GM23338 (cell line): ENCODE data around the gene DSE.

Experiments
- CTCF ChIP-seq, 2 experiments: fragments of 200-600 bp in 1 of 2; sonication (generic) in 1 of 2; conservative IDR thresholded peaks; 2 replicates each; pipeline versions ENCODE4 v1.5.1 to v1.6.1; 2016 to 2017; ENCODE audit warnings: antibody characterized with exemption in 2 of 2, low read depth in 2 of 2, mild to moderate bottlenecking in 2 of 2, moderate library complexity in 1 of 2
- EZH2 ChIP-seq: fragments of 200-600 bp; sonication (generic); IDR thresholded peaks from one replicate; pipeline ENCODE4 v1.8.0; 2017; ENCODE audit warnings: antibody characterized with exemption, mild to moderate bottlenecking, low read depth; ENCODE audit not compliant: unreplicated experiment
- EZH2phosphoT487 ChIP-seq: fragments of 200-600 bp; sonication (generic); IDR thresholded peaks from one replicate; pipeline ENCODE4 v1.8.1; 2018; ENCODE audit warnings: antibody characterized with exemption; ENCODE audit not compliant: unreplicated experiment
- JUNB ChIP-seq: IDR thresholded peaks from one replicate; pipeline ENCODE4 v1.6.1; 2016; ENCODE audit warnings: antibody characterized with exemption; ENCODE audit not compliant: unreplicated experiment
- NANOG ChIP-seq: IDR thresholded peaks from 2 replicates; pipeline ENCODE4 v1.6.1; 2016; ENCODE audit warnings: antibody characterized with exemption, borderline replicate concordance
- POLR2AphosphoS5 ChIP-seq: IDR thresholded peaks from 2 replicates; pipeline ENCODE4 v1.6.1; 2016; ENCODE audit warnings: antibody characterized with exemption, low read depth
- REST ChIP-seq: IDR thresholded peaks from one replicate; pipeline ENCODE4 v1.6.1; 2018; ENCODE audit warnings: antibody characterized with exemption; ENCODE audit not compliant: unreplicated experiment
- STAT1 ChIP-seq: IDR thresholded peaks from one replicate; pipeline ENCODE4 v1.6.1; 2016; ENCODE audit warnings: antibody characterized with exemption; ENCODE audit not compliant: unreplicated experiment
- ZNF331 ChIP-seq: fragments of 250-450 bp; sonication (Bioruptor Pico); IDR thresholded peaks from 2 replicates; pipeline ENCODE4 v1.5.0; 2020; ENCODE audit warnings: low read depth, mild to moderate bottlenecking, moderate library complexity
- ZNF462 ChIP-seq: fragments of 250-450 bp; sonication (Bioruptor Pico); IDR thresholded peaks from 2 replicates; pipeline ENCODE4 v1.5.0; 2020; ENCODE audit warnings: mild to moderate bottlenecking, moderate library complexity

GRCh38 chr6:116413357-116413756 lies 42.6 kb downstream of the DSE start:
- no peak for TF ChIP-seq CTCF (conservative IDR thresholded peaks at IDR 0.05; ENCODE audit: low read depth in 2 of 2)
- no peak for TF ChIP-seq POLR2AphosphoS5
- no peak for TF ChIP-seq EZH2
- no peak for TF ChIP-seq ZNF331 (CRISPR knock-in tag)
- TF ChIP-seq REST = no peak
- TF ChIP-seq NANOG = no peak
- no peak for TF ChIP-seq EZH2phosphoT487
- TF ChIP-seq STAT1 = no peak
- no peak for TF ChIP-seq ZNF462 (CRISPR knock-in tag)
- no peak for TF ChIP-seq JUNB
